ENCODE data around the gene CLHC1. TPM values are rescaled to one million over a fixed set of nuclear protein-coding genes. Genes with fewer than 3 reads are reported as not detected.

The CLHC1 gene
- total RNA-seq, 1 donor from 2014 or later, result 24.6 TPM

GRCh38 chr2:55160422-55160821 lies 71.7 kb downstream of the CLHC1 start:
- Histone ChIP-seq H2AFZ (replicated peaks) (no peak overlapping the region), H3K4me2 (no peak overlapping the region), H3K4me1 (peaks cover 47% of the 10 kb centered on the region), H3K9me3 (ENCODE audit: low read depth) (no peaks in the 10 kb centered on the region), H3K27me3 (no peaks in the 10 kb centered on the region), H3K36me3 (no peaks in the 10 kb centered on the region), H3K79me2 (ENCODE audit: low read depth) (no peaks in the 10 kb centered on the region), H3K27ac (no peak overlapping the region), H3F3A (ENCODE audit: low read depth) (peaks cover 13% of the 10 kb centered on the region), H4K20me1 (ENCODE audit: low read depth) (no peaks in the 10 kb centered on the region), H3K4me3 (no peak overlapping the region), H3K9ac (no peak overlapping the region)
- no peak for TF ChIP-seq EZH2phosphoT487 (IDR thresholded peaks at IDR 0.05)
- TF ChIP-seq EZH2 (IDR thresholded peaks at IDR 0.05), result no peak
- TF ChIP-seq CTCF (IDR thresholded peaks at IDR 0.05), result no peak
- Mint-ChIP-seq H3K36me3 (no peaks in the 10 kb centered on the region), H3K27ac (no peak overlapping the region), H3K4me1 (peaks cover 52% of the 10 kb centered on the region), H3K9me3 (no peaks in the 10 kb centered on the region), H3K4me3 (no peak overlapping the region), H3K27me3 (ENCODE audit: insufficient read depth, low read depth) (peaks cover 2% of the 10 kb centered on the region)
- no peak for DNase-seq (ENCODE audit: low spot score)

DNA sequence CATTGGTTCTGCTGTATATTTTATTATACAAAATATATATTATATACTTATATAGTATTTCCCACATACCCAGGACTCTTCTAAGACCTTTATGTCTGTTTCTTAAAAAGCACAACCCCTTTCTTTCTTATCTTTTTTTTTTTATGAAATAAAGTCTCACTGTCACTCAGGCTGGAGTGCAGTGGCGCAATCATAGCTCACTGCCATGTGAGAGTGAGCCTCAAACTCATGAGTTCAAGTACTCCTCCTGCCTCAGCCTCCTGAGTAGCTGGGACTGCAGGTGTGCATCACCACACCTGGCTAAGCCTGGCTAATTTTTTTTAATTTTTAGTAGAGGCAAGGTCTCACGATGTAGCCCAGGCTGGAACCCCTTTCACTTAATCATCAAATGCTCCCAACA lies 72.3 kb downstream of the CLHC1 start:
- Histone ChIP-seq H3K9me3 (ENCODE audit: low read depth) (no peaks in the 10 kb centered on the region), H3K4me2 (no peak overlapping the region), H3K79me2 (ENCODE audit: low read depth) (no peaks in the 10 kb centered on the region), H3K27me3 (no peaks in the 10 kb centered on the region), H3K4me1 (peaks cover 51% of the 10 kb centered on the region), H3K27ac (no peak overlapping the region), H3K4me3 (no peak overlapping the region), H3K36me3 (no peaks in the 10 kb centered on the region), H3F3A (ENCODE audit: low read depth) (peaks cover 13% of the 10 kb centered on the region), H2AFZ (replicated peaks) (no peak overlapping the region), H3K9ac (no peak overlapping the region), H4K20me1 (ENCODE audit: low read depth) (no peaks in the 10 kb centered on the region)
- no peak for TF ChIP-seq EZH2phosphoT487 (IDR thresholded peaks at IDR 0.05)
- Mint-ChIP-seq H3K4me3 (no peak overlapping the region), H3K27me3 (ENCODE audit: insufficient read depth, low read depth) (peaks cover 2% of the 10 kb centered on the region), H3K27ac (no peak overlapping the region), H3K4me1 (peaks cover 59% of the 10 kb centered on the region), H3K9me3 (no peaks in the 10 kb centered on the region), H3K36me3 (no peaks in the 10 kb centered on the region)
- DNase-seq (ENCODE audit: low spot score), result no peak

- Histone ChIP-seq H3K4me1 (peaks cover 53% of the 10 kb centered on the region), H3K9me3 (ENCODE audit: low read depth) (no peaks in the 10 kb centered on the region), H3K4me3 (no peak overlapping the region), H2AFZ (replicated peaks) (no peak overlapping the region), H3K9ac (no peak overlapping the region), H3F3A (ENCODE audit: low read depth) (peaks cover 13% of the 10 kb centered on the region), H3K27me3 (no peaks in the 10 kb centered on the region), H3K27ac (no peak overlapping the region), H4K20me1 (ENCODE audit: low read depth) (no peaks in the 10 kb centered on the region), H3K79me2 (ENCODE audit: low read depth) (no peaks in the 10 kb centered on the region), H3K4me2 (no peak overlapping the region), H3K36me3 (no peaks in the 10 kb centered on the region)
- TF ChIP-seq EZH2phosphoT487 (IDR thresholded peaks at IDR 0.05) (no peak), CTCF (IDR thresholded peaks at IDR 0.05) (no peak), EZH2 (IDR thresholded peaks at IDR 0.05) (no peak)
- H3K9me3 Mint-ChIP-seq, result no peaks in the 10 kb centered on the region
- DNase-seq (ENCODE audit: low spot score), result no peak
- no peaks in the 10 kb centered on the region for H3K36me3 Mint-ChIP-seq
- H3K27me3 Mint-ChIP-seq (ENCODE audit: insufficient read depth, low read depth), result peaks cover 2% of the 10 kb centered on the region
- H3K27ac Mint-ChIP-seq, result no peak overlapping the region
- H3K4me3 Mint-ChIP-seq, result no peak overlapping the region
- peaks cover 61% of the 10 kb centered on the region for H3K4me1 Mint-ChIP-seq
These were observed 72.9 kb downstream of the CLHC1 start for GRCh38 chr2:55159037-55159651.

DNA sequence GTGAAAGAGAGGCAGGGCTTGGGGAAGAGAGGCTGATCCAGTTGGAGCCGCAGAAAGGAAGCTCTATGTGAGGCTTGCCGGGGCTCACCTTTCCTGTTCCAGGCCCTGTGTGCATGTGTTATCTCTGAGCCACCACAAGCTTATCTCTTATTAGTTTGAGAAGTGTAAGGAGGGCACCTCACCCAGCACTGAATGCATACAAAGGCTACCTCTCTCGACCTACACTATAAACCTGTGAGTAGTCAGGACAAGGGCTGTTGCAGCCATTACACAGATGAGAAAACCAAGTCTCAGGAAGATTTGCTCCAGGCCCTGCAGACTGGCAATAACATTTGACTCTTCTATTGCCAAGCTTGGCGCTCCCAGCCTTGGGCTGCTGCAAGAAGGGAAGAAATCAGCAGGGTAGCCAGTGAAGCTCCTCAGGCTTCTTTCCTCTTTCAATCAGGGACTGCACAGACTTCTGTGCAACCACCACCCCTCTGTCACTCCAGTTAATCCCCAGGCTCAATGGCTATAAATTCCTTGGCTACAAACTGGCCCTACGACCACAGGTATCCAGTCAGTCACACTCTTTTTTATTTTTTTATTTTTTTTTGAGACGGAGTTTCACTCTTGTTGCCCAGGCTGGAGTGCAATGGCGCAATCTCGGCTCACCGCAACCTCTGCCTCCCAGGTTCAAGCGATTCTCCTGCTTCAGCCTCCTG lies 73.8 kb downstream of the CLHC1 start:
- H4K20me1 ChIP-seq (ENCODE audit: low read depth), result no peaks in the 10 kb centered on the region
- Mint-ChIP-seq H3K27ac (no peak overlapping the region), H3K9me3 (no peaks in the 10 kb centered on the region), H3K4me1 (peaks cover 61% of the 10 kb centered on the region), H3K27me3 (ENCODE audit: insufficient read depth, low read depth) (peaks cover 2% of the 10 kb centered on the region), H3K4me3 (no peak overlapping the region), H3K36me3 (no peaks in the 10 kb centered on the region)
- H3K4me1 ChIP-seq, result peaks cover 62% of the 10 kb centered on the region
- no peak overlapping the region for H2AFZ ChIP-seq (replicated peaks)
- no peak for DNase-seq (ENCODE audit: low spot score)
- H3K4me2 ChIP-seq, result no peak overlapping the region
- no peaks in the 10 kb centered on the region for H3K79me2 ChIP-seq (ENCODE audit: low read depth)
- TF ChIP-seq EZH2phosphoT487 (IDR thresholded peaks at IDR 0.05), result no peak
- no peak for TF ChIP-seq CTCF (IDR thresholded peaks at IDR 0.05)
- no peak for TF ChIP-seq EZH2 (IDR thresholded peaks at IDR 0.05)
- H3K9ac ChIP-seq, result no peak overlapping the region
- no peak overlapping the region for H3K4me3 ChIP-seq
- peaks cover 13% of the 10 kb centered on the region for H3F3A ChIP-seq (ENCODE audit: low read depth)
- H3K36me3 ChIP-seq, result no peaks in the 10 kb centered on the region
- H3K27me3 ChIP-seq, result no peaks in the 10 kb centered on the region
- H3K27ac ChIP-seq, result no peak overlapping the region
- H3K9me3 ChIP-seq (ENCODE audit: low read depth), result no peaks in the 10 kb centered on the region
